Uterus (tissue), 4 donors: ENCODE measurements around the gene IFT43. TPM values are rescaled to one million over a fixed set of nuclear protein-coding genes. Genes with fewer than 3 reads are reported as not detected.

ENCODE experiments used
- DNase-seq, 2 donors: peaks; one replicate each; pipeline ENCODE4 v3.0.0-alpha.2; 2019 to 2020
- H3K27ac ChIP-seq, 2 donors: fragments of 200-600 bp; sonication (generic); 1 replicate in 1 of 2; 2 replicates in 1 of 2; pipeline ENCODE4 v1.5.1; 2016 to 2018
- H3K27me3 ChIP-seq, 2 donors: fragments of 200-600 bp; sonication (generic); one replicate each; pipeline ENCODE4 v1.5.1; 2018 to 2019; ENCODE audit warnings: control low read depth in 1 of 2
- H3K36me3 ChIP-seq, 2 donors: fragments of 200-600 bp; sonication (generic); one replicate each; pipeline ENCODE4 v1.5.1; 2019; ENCODE audit warnings: control low read depth in 1 of 2
- H3K4me1 ChIP-seq, 2 donors: fragments of 200-600 bp; sonication (generic); one replicate each; pipeline ENCODE4 v1.5.1; 2018 to 2019; ENCODE audit warnings: control low read depth in 1 of 2
- H3K4me3 ChIP-seq, 2 donors: fragments of 200-600 bp; sonication (generic); 1 replicate in 1 of 2; 2 replicates in 1 of 2; pipeline ENCODE4 v1.5.1; 2018 to 2019; ENCODE audit warnings: mild to moderate bottlenecking in 1 of 2
- H3K9me3 ChIP-seq, 2 donors: fragments of 200-600 bp; sonication (generic); one replicate each; pipeline ENCODE4 v1.5.1; 2019; ENCODE audit warnings: control low read depth in 1 of 2
- POLR2A ChIP-seq, 2 donors: fragments of 450-650 bp; IDR thresholded peaks; one replicate each; pipeline ENCODE4 v1.6.1; 2016; ENCODE audit warnings: antibody characterized with exemption in 2 of 2, mild to moderate bottlenecking in 1 of 2, moderate library complexity in 1 of 2
- intact Hi-C: fragments of 100-400 bp; cut with DNase I; formaldehyde crosslinking; loops from one replicate; pipeline ENCODE4 v1.15.1; 2023; ENCODE audit warnings: low total_unique reads
- total RNA-seq, 4 donors: library from RNA; depleted of rRNA in 3 of 4; stranded (reverse); fragments of >200 nt in 3 of 4; gene quantifications; one replicate each; pipeline versions ENCODE4 v1.1.0 to v1.2.4, GENCODE V29; 2014 to 2023
- TF ChIP-seq, protein P1 (sequence below), 4 experiments: fragments of 200-600 bp in 2 of 4; fragments of 450-650 bp in 2 of 4; sonication (generic) in 2 of 4; IDR thresholded peaks; one replicate each; pipeline ENCODE4 v1.5.1; 2016 to 2019; ENCODE audit warnings: antibody characterized with exemption in 4 of 4, mild to moderate bottlenecking in 2 of 4, moderate library complexity in 1 of 4
- donor health status: DM: yes; HTN: yes; CAD: no.

Gene IFT43
- total RNA-seq, 4 donors from 2014 or later = 34.2 to 75.3 (median 49.1) TPM

DNA sequence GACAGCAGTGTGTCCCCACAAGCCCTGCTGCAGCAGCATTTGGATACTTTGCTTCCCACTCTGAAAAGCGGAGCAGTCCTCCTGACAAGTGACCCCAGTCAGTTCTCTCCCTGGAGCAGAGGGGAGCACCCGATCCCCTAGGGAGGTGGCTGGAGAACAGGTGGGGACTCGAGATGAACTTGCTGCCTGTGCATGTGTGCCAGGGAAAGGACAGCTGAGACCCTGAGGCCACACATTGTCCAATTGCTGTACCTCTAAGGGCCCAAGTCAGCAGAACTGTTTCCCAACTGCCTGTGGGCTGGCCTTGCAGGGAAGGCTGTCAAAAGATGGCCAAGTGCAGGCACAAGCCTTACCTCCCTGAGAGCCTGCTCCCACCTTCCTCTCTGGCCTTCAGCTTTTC is 55.1 kb downstream of the IFT43 start:
- DNase-seq = no peak
- TF ChIP-seq, protein P1, sequence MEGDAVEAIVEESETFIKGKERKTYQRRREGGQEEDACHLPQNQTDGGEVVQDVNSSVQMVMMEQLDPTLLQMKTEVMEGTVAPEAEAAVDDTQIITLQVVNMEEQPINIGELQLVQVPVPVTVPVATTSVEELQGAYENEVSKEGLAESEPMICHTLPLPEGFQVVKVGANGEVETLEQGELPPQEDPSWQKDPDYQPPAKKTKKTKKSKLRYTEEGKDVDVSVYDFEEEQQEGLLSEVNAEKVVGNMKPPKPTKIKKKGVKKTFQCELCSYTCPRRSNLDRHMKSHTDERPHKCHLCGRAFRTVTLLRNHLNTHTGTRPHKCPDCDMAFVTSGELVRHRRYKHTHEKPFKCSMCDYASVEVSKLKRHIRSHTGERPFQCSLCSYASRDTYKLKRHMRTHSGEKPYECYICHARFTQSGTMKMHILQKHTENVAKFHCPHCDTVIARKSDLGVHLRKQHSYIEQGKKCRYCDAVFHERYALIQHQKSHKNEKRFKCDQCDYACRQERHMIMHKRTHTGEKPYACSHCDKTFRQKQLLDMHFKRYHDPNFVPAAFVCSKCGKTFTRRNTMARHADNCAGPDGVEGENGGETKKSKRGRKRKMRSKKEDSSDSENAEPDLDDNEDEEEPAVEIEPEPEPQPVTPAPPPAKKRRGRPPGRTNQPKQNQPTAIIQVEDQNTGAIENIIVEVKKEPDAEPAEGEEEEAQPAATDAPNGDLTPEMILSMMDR (IDR thresholded peaks at IDR 0.05) = no peak
- TF ChIP-seq POLR2A (IDR thresholded peaks at IDR 0.05) = no peak
- Histone ChIP-seq H3K27me3 (no peaks in the 10 kb centered on the region), H3K4me3 (no peak overlapping the region), H3K9me3 (no peaks in the 10 kb centered on the region), H3K4me1 (no peaks in the 10 kb centered on the region), H3K27ac (no peak overlapping the region), H3K36me3 (no peaks in the 10 kb centered on the region)
- intact Hi-C loops = no loop called here

DNA sequence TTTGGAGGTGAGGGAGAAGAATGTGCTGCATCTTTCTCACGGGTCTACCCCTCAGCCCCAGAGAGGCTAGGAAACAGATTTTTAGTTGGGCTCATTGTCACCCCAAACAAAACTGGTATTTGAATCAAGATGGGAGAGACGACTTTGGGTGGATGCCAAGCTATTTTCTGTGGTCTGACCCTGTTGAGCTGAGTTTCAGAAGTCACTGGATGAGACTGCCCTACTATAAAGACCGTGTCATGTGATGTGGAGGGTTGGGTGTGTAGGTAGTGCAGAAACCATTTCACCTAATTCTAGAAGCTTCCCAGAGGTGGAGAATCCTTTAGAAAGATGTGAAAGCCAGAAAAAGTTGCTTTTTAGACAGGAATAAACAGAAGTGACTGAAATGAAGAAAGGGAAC is 60.2 kb downstream of the IFT43 start:
- TF ChIP-seq, protein P1 (IDR thresholded peaks at IDR 0.05) = no peak
- no peak for TF ChIP-seq POLR2A (IDR thresholded peaks at IDR 0.05)
- Histone ChIP-seq H3K4me1 (no peaks in the 10 kb centered on the region), H3K27me3 (no peaks in the 10 kb centered on the region), H3K36me3 (no peaks in the 10 kb centered on the region), H3K4me3 (no peak overlapping the region), H3K27ac (no peak overlapping the region), H3K9me3 (no peaks in the 10 kb centered on the region)
- no peak for DNase-seq
- intact Hi-C loops = no loop called here

DNA sequence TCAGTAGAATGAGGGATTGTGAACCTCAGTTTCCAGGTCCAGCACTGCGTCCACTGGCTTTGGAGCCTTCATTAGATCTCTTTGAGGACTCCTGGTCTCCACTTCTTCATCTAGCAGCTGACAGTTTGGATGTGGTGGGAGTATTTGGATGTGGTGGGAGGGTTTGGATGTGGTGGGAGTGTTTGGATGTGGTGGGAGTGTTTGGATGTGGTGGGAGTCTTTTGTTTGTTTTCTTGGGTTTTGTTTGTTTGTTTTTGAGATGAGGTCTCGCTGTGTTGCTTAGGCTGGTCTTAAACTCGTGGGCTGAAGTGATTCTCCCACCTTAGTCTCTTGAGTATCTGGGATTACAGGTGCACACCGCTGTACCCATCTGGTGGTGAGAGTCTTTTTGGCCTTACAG is 64.7 kb downstream of the IFT43 start:
- intact Hi-C loops = no loop called here
- H3K4me1 ChIP-seq = no peaks in the 10 kb centered on the region
- no peaks in the 10 kb centered on the region for H3K36me3 ChIP-seq
- no peak overlapping the region for H3K4me3 ChIP-seq
- TF ChIP-seq, protein P1 (IDR thresholded peaks at IDR 0.05) = no peak
- TF ChIP-seq POLR2A (IDR thresholded peaks at IDR 0.05) = no peak
- no peak for DNase-seq
- H3K9me3 ChIP-seq = no peaks in the 10 kb centered on the region
- H3K27me3 ChIP-seq = no peaks in the 10 kb centered on the region
- no peak overlapping the region for H3K27ac ChIP-seq

DNA sequence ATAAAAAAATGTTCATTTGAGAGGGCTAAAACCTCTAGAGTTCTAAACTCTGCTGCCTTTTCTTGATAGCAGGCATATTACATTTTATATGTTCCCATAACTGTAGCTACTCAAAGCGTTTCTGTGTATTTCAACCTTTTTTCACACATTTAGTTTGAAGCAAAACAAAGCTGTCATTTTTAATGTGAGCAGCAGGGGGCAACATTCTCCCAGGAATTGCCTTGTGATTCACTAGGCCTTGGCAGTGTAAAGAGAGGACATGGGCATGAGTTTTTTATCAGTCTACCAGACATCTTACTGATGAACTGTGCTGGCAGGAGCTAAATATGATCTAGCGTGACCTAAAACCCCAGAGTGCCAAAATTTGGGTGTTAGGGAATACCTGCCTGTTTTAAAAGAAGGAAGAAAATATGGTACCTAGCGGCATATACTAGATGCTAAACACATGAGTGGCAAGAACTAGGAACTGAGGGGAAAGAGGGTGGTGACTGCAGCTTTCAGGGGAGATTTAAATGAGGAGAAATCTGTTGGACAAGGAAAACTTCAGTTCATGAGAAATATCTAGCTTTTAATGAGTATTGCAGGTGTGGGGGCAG is 65.3 kb downstream of the IFT43 start:
- Histone ChIP-seq H3K27ac (no peak overlapping the region), H3K36me3 (no peaks in the 10 kb centered on the region), H3K9me3 (no peaks in the 10 kb centered on the region), H3K27me3 (no peaks in the 10 kb centered on the region), H3K4me1 (no peaks in the 10 kb centered on the region), H3K4me3 (no peak overlapping the region)
- intact Hi-C loops = no loop called here
- DNase-seq = peak; percentile 32 to 54
- no peak for TF ChIP-seq POLR2A (IDR thresholded peaks at IDR 0.05)
- TF ChIP-seq, protein P1 (IDR thresholded peaks at IDR 0.05) = peak; percentile 60 to 85 (median 76)

DNA sequence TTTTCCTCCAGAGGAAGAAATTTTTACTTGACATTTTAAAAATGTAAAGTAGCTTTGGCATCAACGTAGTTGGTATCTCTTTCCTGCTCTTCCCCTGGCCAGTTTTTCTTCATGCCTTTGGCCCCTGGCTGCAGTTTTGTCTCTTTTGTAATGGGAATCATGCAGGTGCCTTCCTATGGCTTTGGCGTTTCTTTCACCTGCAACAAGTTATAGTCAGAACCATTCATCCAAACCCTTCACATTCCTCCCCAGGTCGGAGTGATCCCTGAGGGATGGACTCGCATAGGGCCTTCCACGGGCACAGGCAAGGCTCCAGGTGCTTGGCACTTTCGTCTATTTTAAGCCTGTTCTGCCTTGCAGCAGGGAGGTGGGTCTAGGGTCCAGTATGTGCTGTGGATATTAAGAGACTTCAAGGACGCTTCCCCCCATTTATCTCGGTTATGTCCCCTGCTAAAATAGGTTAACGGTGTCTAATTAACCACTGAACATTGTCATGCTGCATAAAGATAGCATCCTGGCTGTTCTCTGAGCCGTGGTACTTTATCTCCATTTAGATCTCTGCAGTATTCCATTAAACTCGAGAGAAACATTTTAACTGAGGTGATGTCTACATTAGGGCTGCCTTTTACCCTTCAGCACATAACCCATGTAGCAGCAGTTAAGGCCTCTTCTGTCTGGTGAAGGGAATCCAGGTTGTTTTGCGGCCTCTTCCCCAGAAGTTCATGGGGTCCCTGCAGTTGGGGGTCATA is 66.3 kb downstream of the IFT43 start:
- no peak for TF ChIP-seq POLR2A (IDR thresholded peaks at IDR 0.05)
- TF ChIP-seq, protein P1 (IDR thresholded peaks at IDR 0.05) = no peak
- Histone ChIP-seq H3K27ac (no peak overlapping the region), H3K4me1 (no peaks in the 10 kb centered on the region), H3K36me3 (no peaks in the 10 kb centered on the region), H3K4me3 (no peak overlapping the region), H3K27me3 (no peaks in the 10 kb centered on the region), H3K9me3 (no peaks in the 10 kb centered on the region)
- DNase-seq = no peak
- intact Hi-C loops = no loop called here
